ENCODE data around the gene USP53. TPM values are rescaled to one million over a fixed set of nuclear protein-coding genes. Genes with fewer than 3 reads are reported as not detected.

USP53 gene
- total and polyA plus RNA-seq, 2 donors from 2014 or later: 8.4 to 59.9 TPM

GRCh38 chr4:119227690-119228089, 15.2 kb downstream of the USP53 start:
- TF ChIP-seq CTCF (IDR thresholded peaks at IDR 0.05; ENCODE audit: borderline replicate concordance, extremely low read depth, insufficient read depth): no peak
- no peaks in the 10 kb centered on the region for H3K9me3 ChIP-seq (ENCODE audit: control insufficient read depth in 2 of 3, insufficient read depth in 1 of 3, low read length in 3 of 3)
- intact Hi-C loops (cut with DNase I): no loop called here
- H3K4me3 ChIP-seq (ENCODE audit: low read length in 3 of 3): no peak overlapping the region
- no peaks in the 10 kb centered on the region for H3K27me3 ChIP-seq (ENCODE audit: control insufficient read depth, insufficient read depth, low read length)
- FAIRE-seq: no peak
- H3K9ac ChIP-seq (ENCODE audit: low read length in 3 of 3): no peak overlapping the region
- H3K4me1 ChIP-seq (ENCODE audit: control insufficient read depth in 2 of 3, insufficient read depth in 2 of 3, low read depth in 1 of 3, low read length in 3 of 3): no peaks in the 10 kb centered on the region
- H3K36me3 ChIP-seq (ENCODE audit: control insufficient read depth in 2 of 3, insufficient read depth in 3 of 3, low read length in 3 of 3): peaks cover 0 to 4% (median 0%) of the 10 kb centered on the region in 3 donors
- H3K27ac ChIP-seq (ENCODE audit: low read depth in 2 of 2, low read length in 2 of 2): no peak overlapping the region
- DNase-seq: no peak

- H3K9ac ChIP-seq (ENCODE audit: low read length in 3 of 3): no peak overlapping the region
- H3K9me3 ChIP-seq (ENCODE audit: control insufficient read depth in 2 of 3, insufficient read depth in 1 of 3, low read length in 3 of 3): no peaks in the 10 kb centered on the region
- intact Hi-C loops (cut with DNase I): no loop called here
- H3K27ac ChIP-seq (ENCODE audit: low read depth in 2 of 2, low read length in 2 of 2): no peak overlapping the region
- H3K36me3 ChIP-seq (ENCODE audit: control insufficient read depth in 2 of 3, insufficient read depth in 3 of 3, low read length in 3 of 3): peaks cover 0 to 4% (median 0%) of the 10 kb centered on the region in 3 donors
- no peak overlapping the region for H3K4me3 ChIP-seq (ENCODE audit: low read length in 3 of 3)
- DNase-seq: no peak
- no peak for FAIRE-seq
- no peaks in the 10 kb centered on the region for H3K27me3 ChIP-seq (ENCODE audit: control insufficient read depth, insufficient read depth, low read length)
- peaks cover 0 to under 1% (median 0%) of the 10 kb centered on the region in 3 donors for H3K4me1 ChIP-seq (ENCODE audit: control insufficient read depth in 2 of 3, insufficient read depth in 2 of 3, low read depth in 1 of 3, low read length in 3 of 3)
- no peak for TF ChIP-seq CTCF (IDR thresholded peaks at IDR 0.05; ENCODE audit: borderline replicate concordance, extremely low read depth, insufficient read depth)
Measured at GRCh38 chr4:119228406-119228805, 15.9 kb downstream of the USP53 start.

GRCh38 chr4:119229908-119230687, 17.6 kb downstream of the USP53 start:
- H3K9me3 ChIP-seq (ENCODE audit: control insufficient read depth in 2 of 3, insufficient read depth in 1 of 3, low read length in 3 of 3): no peaks in the 10 kb centered on the region
- H3K27me3 ChIP-seq (ENCODE audit: control insufficient read depth, insufficient read depth, low read length): no peaks in the 10 kb centered on the region
- H3K27ac ChIP-seq (ENCODE audit: low read depth in 2 of 2, low read length in 2 of 2): no peak overlapping the region
- FAIRE-seq (no peak), DNase-seq (no peak)
- H3K4me1 ChIP-seq (ENCODE audit: control insufficient read depth in 2 of 3, insufficient read depth in 2 of 3, low read depth in 1 of 3, low read length in 3 of 3): peaks cover 0 to 7% (median 4%) of the 10 kb centered on the region in 3 donors
- no peak overlapping the region for H3K9ac ChIP-seq (ENCODE audit: low read length in 3 of 3)
- H3K4me3 ChIP-seq (ENCODE audit: low read length in 3 of 3): no peak overlapping the region
- TF ChIP-seq CTCF (IDR thresholded peaks at IDR 0.05; ENCODE audit: borderline replicate concordance, extremely low read depth, insufficient read depth): no peak
- H3K36me3 ChIP-seq (ENCODE audit: control insufficient read depth in 2 of 3, insufficient read depth in 3 of 3, low read length in 3 of 3): peaks cover 0 to 2% (median 0%) of the 10 kb centered on the region in 3 donors
- intact Hi-C loops (cut with DNase I): no loop called here

Data from kidney (tissue), 14 donors.